Subcutaneous abdominal adipose tissue (tissue), 5 donors: Measurements from ENCODE around the gene APOBEC3H.
A peak's percentile ranks its signal among the peaks of the same experiment; 100 is the strongest.

Source experiments
- H3K27ac ChIP-seq: one replicate; pipeline ENCODE4 v1.7.0; 2013; ENCODE audit warnings: low read depth, mild to moderate bottlenecking, inconsistent platforms, low read length, moderate library complexity
- H3K27me3 ChIP-seq, 5 donors: one replicate each; pipeline ENCODE4 v1.7.0; 2013; ENCODE audit warnings: low read length in 5 of 5, inconsistent platforms in 1 of 5; ENCODE audit not compliant: control insufficient read depth in 5 of 5, insufficient read depth in 4 of 5
- H3K36me3 ChIP-seq, 5 donors: one replicate each; pipeline ENCODE4 v1.7.0; 2013; ENCODE audit warnings: low read length in 5 of 5; ENCODE audit not compliant: control insufficient read depth in 5 of 5, insufficient read depth in 5 of 5
- H3K4me1 ChIP-seq, 5 donors: one replicate each; pipeline ENCODE4 v1.7.0; 2013; ENCODE audit warnings: low read length in 5 of 5, mild to moderate bottlenecking in 3 of 5, moderate library complexity in 1 of 5; ENCODE audit not compliant: control insufficient read depth in 5 of 5, insufficient read depth in 5 of 5
- H3K4me3 ChIP-seq, 5 donors: one replicate each; pipeline ENCODE4 v1.7.0; 2013; ENCODE audit warnings: low read length in 5 of 5, low read depth in 1 of 5
- H3K9ac ChIP-seq, 5 donors: one replicate each; pipeline ENCODE4 v1.7.0; 2013; ENCODE audit warnings: low read length in 5 of 5, mild to moderate bottlenecking in 4 of 5, moderate library complexity in 3 of 5
- H3K9me3 ChIP-seq, 5 donors: one replicate each; pipeline ENCODE4 v1.7.0; 2013; ENCODE audit warnings: low read length in 5 of 5; ENCODE audit not compliant: control insufficient read depth in 5 of 5
- donor health status: healthy.
- donor health status: healthy.
- donor health status: healthy.
- donor health status: healthy.
- donor health status: healthy.

APOBEC3H gene

GRCh38 chr22:39123751-39124581 is 26.9 kb downstream of the APOBEC3H start:
- H3K4me3 ChIP-seq: no peak overlapping the region
- no peaks in the 10 kb centered on the region for H3K9me3 ChIP-seq
- peaks cover 0 to 2% (median 0%) of the 10 kb centered on the region in 5 donors for H3K27me3 ChIP-seq
- H3K27ac ChIP-seq: no peak overlapping the region
- peaks cover 0 to 2% (median 0%) of the 10 kb centered on the region in 5 donors for H3K36me3 ChIP-seq
- no peak overlapping the region for H3K9ac ChIP-seq
- H3K4me1 ChIP-seq: no peaks in the 10 kb centered on the region

GRCh38 chr22:39125622-39126021 is 28.6 kb downstream of the APOBEC3H start:
- Histone ChIP-seq H3K27ac (no peak overlapping the region), H3K4me1 (no peaks in the 10 kb centered on the region), H3K36me3 (peaks cover 0 to 6% (median 3%) of the 10 kb centered on the region in 5 donors), H3K9me3 (no peaks in the 10 kb centered on the region), H3K9ac (no peak overlapping the region), H3K27me3 (peaks cover 0 to 2% (median 0%) of the 10 kb centered on the region in 5 donors), H3K4me3 (no peak overlapping the region)

DNA sequence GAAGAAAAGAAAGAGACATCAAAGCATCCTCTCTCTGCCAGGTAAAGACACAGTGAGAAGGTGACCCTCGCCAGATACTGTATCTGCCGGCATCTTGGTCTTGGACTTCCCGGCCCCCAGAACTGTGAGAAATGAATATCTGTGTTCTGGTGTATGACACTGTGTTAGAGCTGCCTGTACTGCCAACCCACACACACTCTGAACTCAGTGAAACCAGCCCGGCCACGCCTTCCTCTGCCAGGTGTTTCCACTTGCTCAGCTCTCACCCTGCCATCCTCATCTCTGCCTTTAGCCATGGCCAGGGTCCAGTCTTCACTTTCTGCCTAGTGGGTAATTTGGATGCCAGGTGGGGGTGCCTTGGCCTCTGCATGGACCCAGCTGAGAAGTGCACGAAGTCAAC is 31.5 kb downstream of the APOBEC3H start:
- Histone ChIP-seq H3K4me3 (no peak overlapping the region), H3K9me3 (no peaks in the 10 kb centered on the region), H3K27me3 (peaks cover 0 to 2% (median 0%) of the 10 kb centered on the region in 5 donors), H3K36me3 (peaks cover 0 to 23% (median 19%) of the 10 kb centered on the region in 5 donors), H3K9ac (no peak overlapping the region), H3K4me1 (peaks cover 2 to 14% (median 11%) of the 10 kb centered on the region in 5 donors), H3K27ac (no peak overlapping the region)

GRCh38 chr22:39129081-39129480 is 32.0 kb downstream of the APOBEC3H start:
- H3K4me1 ChIP-seq: peaks cover 2 to 14% (median 11%) of the 10 kb centered on the region in 5 donors
- no peak overlapping the region for H3K4me3 ChIP-seq
- H3K27ac ChIP-seq: no peak overlapping the region
- peaks cover 0 to 26% (median 23%) of the 10 kb centered on the region in 5 donors for H3K36me3 ChIP-seq
- no peaks in the 10 kb centered on the region for H3K27me3 ChIP-seq
- H3K9me3 ChIP-seq: no peaks in the 10 kb centered on the region
- H3K9ac ChIP-seq: no peak overlapping the region

- no peak overlapping the region for H3K4me3 ChIP-seq
- H3K9ac ChIP-seq: no peak overlapping the region
- H3K4me1 ChIP-seq: peaks cover 2 to 14% (median 11%) of the 10 kb centered on the region in 5 donors
- H3K27me3 ChIP-seq: no peaks in the 10 kb centered on the region
- H3K27ac ChIP-seq: no peak overlapping the region
- H3K36me3 ChIP-seq: peaks cover 0 to 28% (median 26%) of the 10 kb centered on the region in 5 donors
- H3K9me3 ChIP-seq: no peaks in the 10 kb centered on the region
These were observed 32.7 kb downstream of the APOBEC3H start for GRCh38 chr22:39129746-39130145.

DNA sequence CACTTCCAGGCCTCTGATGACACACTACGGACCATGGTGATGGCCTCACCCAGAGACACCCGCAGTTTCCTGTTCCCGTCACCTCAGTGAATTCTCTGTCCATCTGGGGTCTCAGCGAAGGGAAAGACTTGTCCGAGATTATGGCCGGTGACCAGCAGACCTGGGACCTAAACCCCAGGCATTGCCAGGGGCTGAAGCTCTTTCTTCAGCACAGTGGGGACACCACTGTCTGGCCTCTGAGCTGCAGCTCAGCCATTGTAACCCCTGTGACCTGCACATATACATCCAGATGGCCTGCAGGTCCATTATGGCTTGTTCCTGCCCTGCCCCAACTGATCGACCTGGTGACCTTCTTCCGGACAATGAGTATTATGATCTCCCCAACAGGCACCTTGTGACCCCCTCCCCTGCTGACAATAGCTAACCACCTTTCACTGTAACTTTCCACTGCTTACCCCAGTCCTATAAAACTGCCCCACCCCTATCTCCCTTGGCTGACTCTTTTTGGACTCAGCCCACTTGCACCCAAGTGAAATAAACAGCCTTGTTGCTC is 33.2 kb downstream of the APOBEC3H start:
- Histone ChIP-seq H3K9ac (no peak overlapping the region), H3K4me3 (no peak overlapping the region), H3K9me3 (no peaks in the 10 kb centered on the region), H3K27ac (no peak overlapping the region), H3K36me3 (peaks cover 0 to 28% (median 26%) of the 10 kb centered on the region in 5 donors), H3K4me1 (peaks cover 2 to 14% (median 11%) of the 10 kb centered on the region in 5 donors), H3K27me3 (no peaks in the 10 kb centered on the region)

DNA sequence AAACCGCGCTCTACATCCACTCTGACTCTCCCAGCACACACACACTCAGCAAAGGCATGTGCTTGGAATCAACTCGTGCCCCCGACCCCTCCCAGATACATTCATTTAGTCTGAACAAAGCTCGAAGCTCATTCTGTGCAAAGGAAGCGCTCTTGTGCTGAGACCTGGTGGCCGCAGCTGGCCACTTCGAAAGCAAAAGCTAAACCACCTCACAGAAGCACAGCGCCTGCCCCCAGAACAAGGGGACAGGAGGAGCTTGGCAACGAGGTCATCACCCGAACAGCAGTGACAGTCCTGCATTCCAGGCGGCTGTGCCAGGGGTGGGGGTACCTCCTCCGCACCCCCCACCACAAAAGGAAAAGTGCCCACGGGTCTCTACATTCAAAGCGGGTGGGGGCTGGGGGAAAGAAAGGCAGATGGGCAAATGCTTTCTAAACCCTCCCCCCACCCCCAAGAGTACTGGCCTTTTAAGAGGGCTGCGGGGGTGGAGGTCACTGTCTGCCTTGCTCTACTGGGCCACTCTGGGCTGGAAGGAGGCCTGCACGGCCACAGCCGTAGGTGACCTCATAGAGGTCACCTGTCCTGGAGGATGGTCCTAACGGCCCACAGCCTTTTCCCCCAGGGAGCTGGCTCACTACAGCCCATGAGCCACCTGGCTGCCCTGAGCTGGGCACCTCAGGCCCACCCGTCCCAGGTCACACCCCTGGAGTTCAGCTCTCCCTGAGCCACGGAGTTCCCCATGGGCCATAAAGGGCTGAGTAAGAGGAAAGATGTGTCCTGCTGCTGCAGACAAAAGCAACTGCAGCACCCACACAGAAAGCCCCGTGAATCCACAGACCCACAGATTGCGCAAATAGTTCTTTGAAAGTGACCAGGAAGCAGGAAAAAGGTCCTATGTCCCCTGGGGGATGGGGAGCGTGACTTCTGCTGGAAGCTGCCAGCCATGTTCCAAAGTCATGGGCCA is 34.1 kb downstream of the APOBEC3H start:
- H3K27me3 ChIP-seq: no peaks in the 10 kb centered on the region
- peaks cover 0 to 33% (median 27%) of the 10 kb centered on the region in 5 donors for H3K36me3 ChIP-seq
- no peak overlapping the region for H3K27ac ChIP-seq
- H3K9me3 ChIP-seq: no peaks in the 10 kb centered on the region
- H3K4me1 ChIP-seq: peaks cover 2 to 14% (median 11%) of the 10 kb centered on the region in 5 donors
- H3K9ac ChIP-seq: no peak overlapping the region
- H3K4me3 ChIP-seq: peak overlapping the region in 1 of 5 donors; percentile 12

DNA sequence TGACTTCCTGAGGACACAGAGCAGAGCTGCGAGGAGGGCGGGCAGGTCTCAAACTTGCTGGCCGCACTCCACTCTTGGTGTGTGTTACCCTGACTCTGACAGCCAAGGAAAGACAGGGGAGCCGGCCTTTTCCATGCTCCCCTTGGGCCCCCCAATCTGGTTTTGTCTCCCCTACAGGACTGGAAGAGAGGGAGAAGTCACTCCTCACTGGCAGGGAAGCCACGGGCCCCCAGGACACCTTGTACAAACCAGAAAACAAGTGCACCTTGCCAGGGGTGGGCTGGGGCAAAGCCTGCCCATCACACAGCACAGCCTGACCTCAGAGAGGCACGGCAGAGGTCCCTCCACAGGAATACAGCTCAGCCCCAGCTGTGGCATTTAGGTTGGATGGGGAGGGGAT is 35.2 kb downstream of the APOBEC3H start:
- Histone ChIP-seq H3K4me1 (peaks cover 2 to 14% (median 11%) of the 10 kb centered on the region in 5 donors), H3K9me3 (no peaks in the 10 kb centered on the region), H3K36me3 (peaks cover 0 to 39% (median 32%) of the 10 kb centered on the region in 5 donors), H3K9ac (no peak overlapping the region), H3K27ac (no peak overlapping the region), H3K4me3 (no peak overlapping the region), H3K27me3 (no peaks in the 10 kb centered on the region)

DNA sequence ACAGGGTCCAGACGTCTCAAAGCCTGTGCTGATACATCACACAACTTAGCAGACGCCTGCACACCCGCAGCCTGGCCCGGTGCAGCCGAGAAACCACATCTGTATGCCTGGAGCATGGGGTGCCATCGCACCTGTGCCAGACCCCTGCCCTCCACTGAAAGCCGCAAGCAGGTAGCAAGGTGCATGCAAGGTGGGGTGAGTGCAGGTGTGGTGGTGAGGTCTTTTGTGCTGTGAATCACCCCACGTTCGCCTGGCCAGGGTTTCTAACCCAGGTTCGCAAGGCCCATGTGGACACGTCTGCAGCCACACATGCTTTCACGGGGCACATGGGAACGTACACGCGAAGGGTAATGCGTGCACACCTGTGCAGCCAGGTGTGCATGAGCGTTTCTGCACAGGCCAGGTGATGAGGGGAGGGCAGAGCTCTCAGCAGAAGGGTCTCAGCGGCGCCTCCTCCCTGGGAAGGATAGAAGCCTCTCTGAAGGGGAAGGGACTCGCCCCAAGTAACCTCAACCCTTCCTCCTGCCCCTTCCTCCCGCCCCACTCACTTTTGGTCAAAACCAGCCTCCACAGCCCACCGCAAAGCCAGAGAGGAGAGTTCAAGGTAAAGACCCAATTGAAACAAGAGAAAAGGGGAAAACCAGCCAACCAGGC is 36.0 kb downstream of the APOBEC3H start:
- H3K9me3 ChIP-seq: no peaks in the 10 kb centered on the region
- H3K4me1 ChIP-seq: peaks cover 2 to 14% (median 11%) of the 10 kb centered on the region in 5 donors
- no peaks in the 10 kb centered on the region for H3K27me3 ChIP-seq
- no peak overlapping the region for H3K9ac ChIP-seq
- no peak overlapping the region for H3K27ac ChIP-seq
- H3K4me3 ChIP-seq: no peak overlapping the region
- peaks cover 0 to 39% (median 34%) of the 10 kb centered on the region in 5 donors for H3K36me3 ChIP-seq
